ENCODE measurements around the gene KRT80. TPM values are rescaled to one million over a fixed set of nuclear protein-coding genes. Genes with fewer than 3 reads are reported as not detected.

KRT80 gene
- total RNA-seq, 3 donors from 2014 or later, result 0.06 TPM; not detected in 2

DNA sequence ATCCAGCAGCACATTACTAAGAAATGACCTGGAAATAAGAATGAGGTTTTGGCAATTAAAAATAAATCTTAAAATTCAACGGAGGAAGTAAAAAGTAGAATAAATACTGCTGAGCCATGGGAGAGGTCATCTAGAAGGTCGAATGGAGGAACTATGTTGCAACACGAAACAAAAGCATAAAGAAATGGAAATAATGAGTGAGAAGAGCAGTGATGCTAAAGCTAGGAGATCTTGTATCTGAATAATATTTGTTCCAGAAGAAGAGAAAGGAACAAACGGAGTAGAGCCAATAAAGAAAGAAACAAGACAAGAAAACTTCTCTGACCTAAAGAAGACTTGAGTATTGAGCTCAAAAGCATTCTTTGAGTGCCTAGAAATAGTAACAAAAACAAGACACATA, 34.6 kb upstream of the KRT80 start:
- intact Hi-C loops (cut with DNase I, micrococcal nuclease), result no loop called here
- H3K4me3 ChIP-seq, result no peak overlapping the region
- TF ChIP-seq, protein P1, sequence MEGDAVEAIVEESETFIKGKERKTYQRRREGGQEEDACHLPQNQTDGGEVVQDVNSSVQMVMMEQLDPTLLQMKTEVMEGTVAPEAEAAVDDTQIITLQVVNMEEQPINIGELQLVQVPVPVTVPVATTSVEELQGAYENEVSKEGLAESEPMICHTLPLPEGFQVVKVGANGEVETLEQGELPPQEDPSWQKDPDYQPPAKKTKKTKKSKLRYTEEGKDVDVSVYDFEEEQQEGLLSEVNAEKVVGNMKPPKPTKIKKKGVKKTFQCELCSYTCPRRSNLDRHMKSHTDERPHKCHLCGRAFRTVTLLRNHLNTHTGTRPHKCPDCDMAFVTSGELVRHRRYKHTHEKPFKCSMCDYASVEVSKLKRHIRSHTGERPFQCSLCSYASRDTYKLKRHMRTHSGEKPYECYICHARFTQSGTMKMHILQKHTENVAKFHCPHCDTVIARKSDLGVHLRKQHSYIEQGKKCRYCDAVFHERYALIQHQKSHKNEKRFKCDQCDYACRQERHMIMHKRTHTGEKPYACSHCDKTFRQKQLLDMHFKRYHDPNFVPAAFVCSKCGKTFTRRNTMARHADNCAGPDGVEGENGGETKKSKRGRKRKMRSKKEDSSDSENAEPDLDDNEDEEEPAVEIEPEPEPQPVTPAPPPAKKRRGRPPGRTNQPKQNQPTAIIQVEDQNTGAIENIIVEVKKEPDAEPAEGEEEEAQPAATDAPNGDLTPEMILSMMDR (IDR thresholded peaks at IDR 0.05), result no peak
- no peaks in the 10 kb centered on the region for H3K9me3 ChIP-seq
- no peaks in the 10 kb centered on the region for H3K4me1 ChIP-seq (ENCODE audit: low read depth)
- DNase-seq, result no peak
- no peaks in the 10 kb centered on the region for H3K36me3 ChIP-seq (ENCODE audit: low read depth)
- ATAC-seq, result no peak

GRCh38 chr12:52225752-52226151, 33.9 kb upstream of the KRT80 start:
- TF ChIP-seq, protein P1 (IDR thresholded peaks at IDR 0.05), result no peak
- no peaks in the 10 kb centered on the region for H3K9me3 ChIP-seq
- no peak for DNase-seq
- no peak overlapping the region for H3K4me3 ChIP-seq
- H3K4me1 ChIP-seq (ENCODE audit: low read depth), result no peaks in the 10 kb centered on the region
- no peak for ATAC-seq
- intact Hi-C loops (cut with DNase I, micrococcal nuclease), result no loop called here
- no peaks in the 10 kb centered on the region for H3K36me3 ChIP-seq (ENCODE audit: low read depth)

GRCh38 chr12:52224151-52224550, 32.3 kb upstream of the KRT80 start:
- DNase-seq, result no peak
- intact Hi-C loops (cut with DNase I, micrococcal nuclease), result no loop called here
- ATAC-seq, result no peak
- no peaks in the 10 kb centered on the region for H3K36me3 ChIP-seq (ENCODE audit: low read depth)
- H3K4me3 ChIP-seq, result no peak overlapping the region
- H3K4me1 ChIP-seq (ENCODE audit: low read depth), result no peaks in the 10 kb centered on the region
- TF ChIP-seq, protein P1 (IDR thresholded peaks at IDR 0.05), result no peak
- no peaks in the 10 kb centered on the region for H3K9me3 ChIP-seq

DNA sequence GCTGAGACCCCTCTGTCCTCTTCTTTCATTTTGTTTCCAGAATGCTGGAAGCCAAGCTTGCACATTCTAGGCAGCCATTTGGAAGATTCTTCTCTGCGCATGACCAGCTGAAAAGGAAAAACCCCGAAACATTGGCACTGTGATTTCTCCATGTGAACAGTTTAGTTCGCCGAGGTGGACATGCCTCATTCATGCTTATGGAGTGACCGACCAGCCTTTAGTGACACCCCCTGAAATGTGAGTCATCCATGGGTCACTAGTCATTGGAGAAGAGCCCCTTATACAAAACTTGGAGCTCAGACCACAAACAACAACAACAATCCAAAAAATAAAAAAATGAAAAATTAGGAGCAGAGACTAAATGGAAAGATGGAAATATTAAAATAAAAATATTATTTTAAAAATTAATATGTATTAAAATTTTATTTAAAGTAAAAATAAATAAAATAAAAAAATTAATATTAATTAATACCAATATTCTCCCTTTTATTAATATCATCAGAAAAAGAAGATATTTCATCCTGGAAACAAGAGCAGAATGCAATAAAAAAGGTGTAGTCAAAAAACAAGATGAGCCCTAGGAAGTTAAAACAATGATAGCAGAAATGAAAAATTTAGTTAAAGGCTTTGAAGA, 31.7 kb upstream of the KRT80 start:
- Histone ChIP-seq H3K36me3 (ENCODE audit: low read depth) (no peaks in the 10 kb centered on the region), H3K9me3 (no peaks in the 10 kb centered on the region), H3K4me1 (ENCODE audit: low read depth) (no peaks in the 10 kb centered on the region), H3K4me3 (no peak overlapping the region)
- DNase-seq (no peak), ATAC-seq (no peak)
- intact Hi-C loops (cut with DNase I, micrococcal nuclease), result no loop called here
- TF ChIP-seq, protein P1 (IDR thresholded peaks at IDR 0.05), result no peak

- no peak for DNase-seq
- peaks cover 3% of the 10 kb centered on the region for H3K4me1 ChIP-seq (ENCODE audit: low read depth)
- intact Hi-C loops (cut with DNase I, micrococcal nuclease), result no loop called here
- H3K36me3 ChIP-seq (ENCODE audit: low read depth), result no peaks in the 10 kb centered on the region
- TF ChIP-seq, protein P1 (IDR thresholded peaks at IDR 0.05), result no peak
- no peaks in the 10 kb centered on the region for H3K9me3 ChIP-seq
- no peak overlapping the region for H3K4me3 ChIP-seq
- peak; percentile 13 for ATAC-seq
These were observed 30.9 kb upstream of the KRT80 start for GRCh38 chr12:52222692-52223091.
